H1 (cell line): Measurements from ENCODE around the gene ZNF829. TPM values are rescaled to one million over a fixed set of nuclear protein-coding genes. Genes with fewer than 3 reads are reported as not detected.

Experiments used
- CTCF ChIA-PET: fragments of 300-600 bp; sonication (Branson Sonifier 250); formaldehyde crosslinking; loops from one replicate; lab custom pipeline; 2021; ENCODE audit not compliant: partially characterized antibody; lab: Charles Lee
- POLR2A ChIA-PET: fragments of 300-600 bp; sonication (Branson Sonifier 250); formaldehyde crosslinking; loops from one replicate; lab custom pipeline; 2021; ENCODE audit warnings: inconsistent platforms; ENCODE audit not compliant: partially characterized antibody; lab: Charles Lee
- DNase-seq, 2 experiments: peaks; one replicate each; pipeline versions ENCODE4 v3.0.0 to v3.0.0-alpha.2; 2010 to 2022; ENCODE audit warnings: low spot score in 2 of 2, low read depth in 1 of 2, mixed read lengths in 1 of 2
- FAIRE-seq: peaks from 2 replicates; lab custom pipeline; 2011; peaks lifted over from hg19 to GRCh38; lab: Jason Lieb, UNC
- H2AFZ ChIP-seq: 2 replicates; pipeline ENCODE4 v1.8.1; 2012; ENCODE audit warnings: low read length, inconsistent platforms
- H2AK5ac ChIP-seq: 2 replicates; pipeline ENCODE4 v1.6.1; 2013; ENCODE audit warnings: low read depth, low read length
- H2BK120ac ChIP-seq: replicated peaks from 2 replicates; pipeline ENCODE3; 2013; ENCODE audit warnings: low read depth, low read length, inconsistent platforms
- H2BK12ac ChIP-seq: 2 replicates; pipeline ENCODE4 v1.6.1; 2013; ENCODE audit warnings: low read depth, low read length
- H2BK15ac ChIP-seq: 2 replicates; pipeline ENCODE4 v1.6.1; 2013; ENCODE audit warnings: low read length
- H2BK20ac ChIP-seq: 2 replicates; pipeline ENCODE4 v1.6.1; 2013; ENCODE audit warnings: low read length
- H2BK5ac ChIP-seq: 2 replicates; pipeline ENCODE4 v1.6.1; 2013; ENCODE audit warnings: low read depth, low read length
- H3K14ac ChIP-seq: 2 replicates; pipeline ENCODE4 v1.6.1; 2013; ENCODE audit warnings: inconsistent platforms; ENCODE audit not compliant: insufficient read length
- H3K18ac ChIP-seq: 2 replicates; pipeline ENCODE4 v1.6.1; 2013; ENCODE audit warnings: low read length; ENCODE audit errors: extremely low read depth
- H3K23ac ChIP-seq: 2 replicates; pipeline ENCODE4 v1.6.1; 2013; ENCODE audit warnings: inconsistent platforms; ENCODE audit not compliant: insufficient read length
- H3K23me2 ChIP-seq: 2 replicates; pipeline ENCODE4 v1.6.1; 2013; ENCODE audit warnings: low read depth, low read length
- H3K27ac ChIP-seq: 2 replicates; pipeline ENCODE4 v1.6.1; 2011; ENCODE audit warnings: low read depth, low read length, inconsistent platforms
- H3K27me3 ChIP-seq, 4 experiments: replicated peaks in 1 of 4; 1 replicate in 1 of 4; 2 replicates in 3 of 4; pipeline versions ENCODE4 v1.6.1 to v1.8.1; 2011 to 2013; ENCODE audit warnings: low read length in 3 of 4, mild to moderate bottlenecking in 3 of 4, inconsistent platforms in 2 of 4, mixed read lengths in 2 of 4, moderate library complexity in 1 of 4; ENCODE audit not compliant: control insufficient read depth in 3 of 4, insufficient read depth in 3 of 4; ENCODE audit errors: extremely low read depth in 1 of 4
- H3K36me3 ChIP-seq, 4 experiments: 2 replicates each; pipeline versions ENCODE4 v1.6.1 to v1.8.1; 2011 to 2013; ENCODE audit warnings: mild to moderate bottlenecking in 4 of 4, low read length in 3 of 4, moderate library complexity in 2 of 4, control low read depth in 1 of 4, inconsistent platforms in 1 of 4; ENCODE audit not compliant: insufficient read depth in 4 of 4, control insufficient read depth in 2 of 4
- H3K4ac ChIP-seq: replicated peaks from 2 replicates; pipeline ENCODE3; 2013; ENCODE audit warnings: low read length, low read depth, mixed read lengths, inconsistent platforms; ENCODE audit not compliant: insufficient read length
- H3K4me1 ChIP-seq, 4 experiments: replicated peaks in 1 of 4; 1 replicate in 1 of 4; 2 replicates in 3 of 4; pipeline versions ENCODE4 v1.6.1 to v1.8.1; 2011 to 2013; ENCODE audit warnings: low read length in 3 of 4, inconsistent platforms in 2 of 4, mixed read lengths in 1 of 4; ENCODE audit not compliant: insufficient read depth in 4 of 4, control insufficient read depth in 3 of 4
- H3K4me2 ChIP-seq, 2 experiments: 2 replicates each; pipeline versions ENCODE4 v1.6.1 to v1.8.1; 2011 to 2013; ENCODE audit warnings: low read depth in 2 of 2, low read length in 2 of 2, control low read depth in 1 of 2, inconsistent platforms in 1 of 2, mild to moderate bottlenecking in 1 of 2; ENCODE audit not compliant: insufficient read depth in 1 of 2
- H3K4me3 ChIP-seq, 4 experiments: fragments of 200-600, 300-600 bp in 1 of 4; sonication (generic), shearing (Covaris generic), sonication (Bioruptor Twin) in 1 of 4; 2 replicates each; pipeline versions ENCODE4 v1.5.1 to v1.8.1; 2011 to 2016; ENCODE audit warnings: low read length in 4 of 4, low read depth in 3 of 4, control low read depth in 2 of 4, inconsistent platforms in 2 of 4, mild to moderate bottlenecking in 2 of 4, mixed read lengths in 1 of 4, moderate library complexity in 1 of 4; ENCODE audit not compliant: insufficient read depth in 2 of 4; ENCODE audit errors: extremely low read depth in 1 of 4
- H3K56ac ChIP-seq: replicated peaks from 2 replicates; pipeline ENCODE3; 2013; ENCODE audit warnings: low read depth, mild to moderate bottlenecking, mixed read lengths, low read length, inconsistent platforms; ENCODE audit not compliant: insufficient read length
- H3K79me1 ChIP-seq: 2 replicates; pipeline ENCODE4 v1.6.1; 2013; ENCODE audit warnings: low read depth, low read length, control low read depth
- H3K79me2 ChIP-seq, 2 experiments: 2 replicates each; pipeline versions ENCODE4 v1.6.1 to v1.8.1; 2012 to 2013; ENCODE audit warnings: low read length in 2 of 2, mild to moderate bottlenecking in 2 of 2, inconsistent platforms in 1 of 2; ENCODE audit not compliant: insufficient read depth in 2 of 2, control insufficient read depth in 1 of 2
- H3K9ac ChIP-seq, 4 experiments: replicated peaks in 1 of 4; 1 replicate in 1 of 4; 2 replicates in 3 of 4; pipeline versions ENCODE4 v1.6.1 to v1.8.1; 2011 to 2013; ENCODE audit warnings: low read depth in 3 of 4, low read length in 3 of 4, control low read depth in 2 of 4, mild to moderate bottlenecking in 2 of 4, moderate library complexity in 2 of 4, inconsistent platforms in 1 of 4; ENCODE audit errors: extremely low read depth in 1 of 4
- H3K9me3 ChIP-seq, 2 experiments: 2 replicates each; pipeline versions ENCODE4 v1.6.1 to v1.8.1; 2012 to 2013; ENCODE audit warnings: mild to moderate bottlenecking in 2 of 2, moderate library complexity in 2 of 2, control low read depth in 1 of 2, inconsistent platforms in 1 of 2, low read depth in 1 of 2, low read length in 1 of 2, mixed read lengths in 1 of 2; ENCODE audit not compliant: insufficient read depth in 2 of 2
- H4K20me1 ChIP-seq, 2 experiments: replicated peaks in 1 of 2; 2 replicates each; pipeline versions ENCODE3 to v1.8.1; 2011 to 2013; ENCODE audit warnings: inconsistent platforms in 2 of 2, low read length in 2 of 2, mild to moderate bottlenecking in 1 of 2; ENCODE audit not compliant: insufficient read depth in 2 of 2, control insufficient read depth in 1 of 2
- H4K5ac ChIP-seq: 2 replicates; pipeline ENCODE4 v1.6.1; 2013; ENCODE audit warnings: low read length, low read depth, mixed read lengths, inconsistent platforms; ENCODE audit not compliant: insufficient read length
- H4K8ac ChIP-seq: 2 replicates; pipeline ENCODE4 v1.8.0; 2013; ENCODE audit warnings: mild to moderate bottlenecking, moderate library complexity, low read length, inconsistent platforms; ENCODE audit not compliant: insufficient read depth; ENCODE audit errors: extremely low read depth
- H4K91ac ChIP-seq: replicated peaks from 2 replicates; pipeline ENCODE3; 2013; ENCODE audit warnings: low read length, mixed read lengths, inconsistent platforms; ENCODE audit not compliant: insufficient read length
- WGBS, 2 experiments: shearing (Covaris generic) in 1 of 2; methylation state at CpG; one replicate each; pipeline versions ENCODE4 v1.1.6 to v1.1.7; 2013 to 2015; ENCODE audit warnings: low lambda C conversion rate in 2 of 2, mixed read lengths in 2 of 2, inconsistent platforms in 1 of 2, low coverage in 1 of 2, missing lambda C conversion rate in 1 of 2; ENCODE audit not compliant: insufficient replicate concordance in 2 of 2, insufficient coverage in 1 of 2, insufficient read length in 1 of 2; ENCODE audit errors: extremely low coverage in 1 of 2, missing lambda C conversion rate in 1 of 2; 5-methylcytosine and 5-hydroxymethylcytosine counted together
- polyA plus RNA-seq, 7 experiments: library from polyadenylated mRNA; depleted of rRNA in 3 of 7; stranded (reverse) in 5 of 7; unstranded in 2 of 7; fragments of >200 nt in 5 of 7; fragments of 200-250 nt in 2 of 7; gene quantifications; 1 replicate in 5 of 7; 2 replicates in 1 of 7; 4 replicates in 1 of 7; pipeline versions ENCODE4 v1.2.1 to v1.2.3, GENCODE V29; 2011 to 2013; ENCODE audit warnings: missing spikeins in 2 of 7, mixed read lengths in 2 of 7
- total RNA-seq: library from RNA; stranded (reverse); fragmentation: NEBNext Ultra II Directional; extraction: Animal tissue kit (Norgen Biotek cat#: 25700); gene quantifications from 2 replicates; pipeline ENCODE4 v1.2.1, GENCODE V29; 2021
- TF ChIP-seq, protein P1 (sequence below): IDR thresholded peaks from 2 replicates; pipeline ENCODE4 v1.6.1; 2012; ENCODE audit warnings: low read length, inconsistent platforms

ZNF829 gene
- total and polyA plus RNA-seq, 2 of the 8 experiments (the other 6 are each of a cell fraction or from before 2014, with no cell fraction given), result 1.3 to 3.3 TPM

DNA sequence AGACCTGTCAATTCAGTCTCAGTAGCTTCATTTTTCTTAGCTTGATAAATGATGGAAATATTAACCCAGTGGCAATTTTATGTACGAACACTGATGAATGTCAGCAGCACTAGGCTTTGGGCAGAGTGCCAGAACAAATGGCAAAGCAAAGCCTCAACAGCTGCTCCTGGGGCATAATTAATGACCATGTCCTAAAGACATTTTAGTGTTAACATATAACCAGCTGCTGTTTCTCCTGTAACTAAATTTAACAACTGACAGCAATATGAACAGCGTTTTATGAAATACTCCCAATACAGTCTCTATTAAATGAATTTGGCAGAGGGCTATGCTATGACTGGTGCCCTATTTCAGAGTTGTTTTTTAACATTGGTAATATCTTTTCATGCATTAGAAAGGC is 47.2 kb upstream of the ZNF829 start:
- no peaks in the 10 kb centered on the region for H3K4me1 ChIP-seq
- H4K20me1 ChIP-seq, result no peaks in the 10 kb centered on the region
- no peak overlapping the region for H4K91ac ChIP-seq
- no peak overlapping the region for H2BK20ac ChIP-seq
- H3K79me2 ChIP-seq, result no peaks in the 10 kb centered on the region
- H3K23me2 ChIP-seq, result no peaks in the 10 kb centered on the region
- no peak overlapping the region for H3K4me3 ChIP-seq
- DNase-seq (no peak), FAIRE-seq (no peak)
- H3K56ac ChIP-seq, result no peak overlapping the region
- H2AFZ ChIP-seq, result no peak overlapping the region
- no peak overlapping the region for H3K9ac ChIP-seq
- ChIA-PET CTCF (no interaction called here), POLR2A (interaction anchor here (0.6 kb wide), 1 partner anchor 161 kb away, joined by 3 read pairs; no protein-coding TSS in a partner anchor)
- no peak overlapping the region for H3K18ac ChIP-seq
- no peak overlapping the region for H2BK12ac ChIP-seq
- H3K4ac ChIP-seq, result no peak overlapping the region
- H2BK5ac ChIP-seq, result no peak overlapping the region
- peaks cover 43 to 59% of the 10 kb centered on the region in 2 experiments for H3K9me3 ChIP-seq
- no peak overlapping the region for H4K5ac ChIP-seq
- no peak overlapping the region for H3K23ac ChIP-seq
- no peak overlapping the region for H3K27ac ChIP-seq
- H3K14ac ChIP-seq, result no peak overlapping the region
- H4K8ac ChIP-seq, result no peak overlapping the region
- H3K79me1 ChIP-seq, result no peaks in the 10 kb centered on the region
- H3K27me3 ChIP-seq, result no peaks in the 10 kb centered on the region
- 79% methylated on average over 2 of the region's 2 CpGs; no CpG with 5 or more reads in 1 of the 2 experiments for WGBS, 2 experiments
- no peak overlapping the region for H2BK15ac ChIP-seq
- no peak overlapping the region for H2AK5ac ChIP-seq
- no peaks in the 10 kb centered on the region for H3K36me3 ChIP-seq
- no peak overlapping the region for H3K4me2 ChIP-seq
- no peak overlapping the region for H2BK120ac ChIP-seq
- TF ChIP-seq, protein P1, sequence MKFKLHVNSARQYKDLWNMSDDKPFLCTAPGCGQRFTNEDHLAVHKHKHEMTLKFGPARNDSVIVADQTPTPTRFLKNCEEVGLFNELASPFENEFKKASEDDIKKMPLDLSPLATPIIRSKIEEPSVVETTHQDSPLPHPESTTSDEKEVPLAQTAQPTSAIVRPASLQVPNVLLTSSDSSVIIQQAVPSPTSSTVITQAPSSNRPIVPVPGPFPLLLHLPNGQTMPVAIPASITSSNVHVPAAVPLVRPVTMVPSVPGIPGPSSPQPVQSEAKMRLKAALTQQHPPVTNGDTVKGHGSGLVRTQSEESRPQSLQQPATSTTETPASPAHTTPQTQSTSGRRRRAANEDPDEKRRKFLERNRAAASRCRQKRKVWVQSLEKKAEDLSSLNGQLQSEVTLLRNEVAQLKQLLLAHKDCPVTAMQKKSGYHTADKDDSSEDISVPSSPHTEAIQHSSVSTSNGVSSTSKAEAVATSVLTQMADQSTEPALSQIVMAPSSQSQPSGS, result no peak
